Activated T-helper 1 cell treated with anti-CD3 and anti-CD28 coated beads, Interleukin-12 subunit alpha, Interleukin-12 subunit beta, Interleukin-2, Interleukin-4 antibody, amounts not matched to agents 30 ng/mL and 10 ng/mL and 1 ng/mL, durations not matched to agents 14 hours and 24 hours and 36 hours (primary cell): ENCODE data around the gene LPIN2. TPM values are rescaled to one million over a fixed set of nuclear protein-coding genes. Genes with fewer than 3 reads are reported as not detected.
A peak's percentile ranks its signal among the peaks of the same experiment; 100 is the strongest.

Experiments used
- DNase-seq: peaks from one replicate; pipeline ENCODE4 v3.0.0; 2021; ENCODE audit warnings: low spot score
- H3K27ac Mint-ChIP-seq: one replicate; pipeline ENCODE4 v1.8.0; 2021; ENCODE audit warnings: mild to moderate bottlenecking, mixed read lengths
- H3K27me3 Mint-ChIP-seq: one replicate; pipeline ENCODE4 v1.8.0; 2022; ENCODE audit warnings: mild to moderate bottlenecking, moderate library complexity, mixed read lengths; ENCODE audit not compliant: insufficient read depth
- H3K36me3 Mint-ChIP-seq: one replicate; pipeline ENCODE4 v1.8.0; 2021; ENCODE audit warnings: low read depth, mixed read lengths
- H3K4me1 Mint-ChIP-seq: one replicate; pipeline ENCODE4 v1.8.0; 2021; ENCODE audit warnings: low read depth, mixed read lengths
- H3K4me3 Mint-ChIP-seq: one replicate; pipeline ENCODE4 v1.8.0; 2021; ENCODE audit warnings: mild to moderate bottlenecking, moderate library complexity, mixed read lengths
- H3K9me3 Mint-ChIP-seq: one replicate; pipeline ENCODE4 v1.8.0; 2021; ENCODE audit warnings: mixed read lengths
- intact Hi-C: fragments of 100-400 bp; cut with micrococcal nuclease; formaldehyde crosslinking; loops from one replicate; pipeline ENCODE4 v1.15.1; 2024
- total RNA-seq: library from RNA; stranded (reverse); gene quantifications from 2 replicates; pipeline ENCODE4 v1.2.3, GENCODE V29; 2022

LPIN2 gene
- total RNA-seq: 86.6 and 91.8 TPM in 2 replicates

DNA sequence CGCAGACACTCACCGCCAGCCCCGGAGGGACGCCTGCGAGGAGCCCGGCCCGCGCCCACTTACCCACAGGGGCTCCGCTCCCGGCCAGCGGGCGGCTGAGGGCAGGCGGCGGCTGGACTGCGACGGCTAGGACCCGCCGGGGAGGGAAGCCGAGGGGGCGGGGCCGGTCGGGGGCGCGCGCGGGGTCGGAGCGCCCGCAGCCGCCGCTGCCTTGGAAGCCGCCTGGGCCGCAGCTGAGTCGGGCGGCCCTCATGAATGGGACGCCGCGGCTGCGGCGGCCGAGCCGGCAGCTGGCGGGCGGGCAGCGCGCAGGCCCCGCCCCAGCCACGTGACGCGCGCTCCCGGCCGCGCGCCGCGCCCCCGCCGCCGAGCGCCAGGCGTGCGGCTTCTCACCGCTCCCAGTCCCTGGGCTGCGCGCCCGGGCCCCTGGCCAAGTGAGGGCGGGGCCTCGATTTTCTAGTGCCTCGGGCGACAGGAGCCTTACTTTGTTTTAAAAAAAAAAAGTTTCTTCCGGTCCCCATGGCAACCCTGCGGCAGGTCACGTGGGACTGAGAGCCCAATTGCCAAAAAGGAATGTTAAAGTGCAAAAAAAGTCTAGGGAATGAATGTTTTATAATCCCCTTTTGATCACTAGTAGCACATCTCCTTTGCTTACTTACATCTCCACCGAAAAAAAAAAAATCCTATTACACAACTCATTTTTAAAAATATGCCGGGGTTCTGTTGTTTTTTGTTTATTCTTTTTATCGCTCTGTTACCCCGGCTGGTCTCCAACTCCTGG lies at the start of gene LPIN2:
Gene LPIN2, minus strand, starts transcription at position 121 of the 781 bp plus-strand sequence. CDS start 52,304 bp downstream, outside the sequence.
- Mint-ChIP-seq H3K27me3 (no peaks in the 10 kb centered on the region), H3K36me3 (peaks cover 33% of the 10 kb centered on the region), H3K9me3 (no peaks in the 10 kb centered on the region), H3K27ac (peak within 1 kb of the TSS; percentile 90), H3K4me1 (peaks cover 65% of the 10 kb centered on the region), H3K4me3 (peak within 1 kb of the TSS; percentile 92)
- DNase-seq: peak; percentile 95
- intact Hi-C loops: loop anchor here (1.0 kb wide), 7 partner anchors 19 to 234 kb away; partner anchors contain the start of gene MYL12A

DNA sequence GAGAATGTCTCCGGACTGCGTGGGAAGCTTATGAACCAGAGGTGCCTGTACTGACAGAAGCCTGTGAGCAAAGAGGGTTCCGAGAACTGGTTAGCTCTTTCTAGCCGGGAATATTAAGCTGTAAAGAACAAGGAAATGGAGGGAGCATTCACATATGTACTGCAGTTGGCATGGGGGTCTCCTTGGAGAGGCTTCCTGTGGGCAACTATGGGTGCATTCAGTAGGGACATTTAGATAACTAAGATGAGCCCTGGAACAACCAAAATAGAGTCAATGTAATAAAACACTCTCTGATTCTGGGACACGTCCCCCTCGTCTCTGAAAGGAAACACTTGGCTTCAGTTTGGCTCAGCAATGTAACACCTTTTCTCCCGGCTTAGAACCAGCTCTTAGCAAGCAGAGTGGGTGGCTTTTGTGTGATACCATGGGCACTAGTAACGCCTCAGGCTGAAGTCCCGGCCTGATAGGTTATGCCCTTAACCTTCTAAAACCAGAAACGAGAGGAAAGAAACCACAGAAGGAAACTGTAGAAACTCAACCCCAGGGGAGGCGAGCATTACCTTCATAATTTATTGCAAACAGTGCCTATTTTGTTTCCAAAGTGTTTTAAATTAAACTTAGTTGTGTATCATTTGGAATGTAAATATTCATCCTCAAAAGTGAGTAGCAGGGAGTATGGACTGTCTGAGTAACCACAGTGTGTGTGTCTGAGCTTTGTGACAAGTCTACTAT lies 48.8 kb upstream of the LPIN2 start:
- peaks cover 3% of the 10 kb centered on the region for H3K36me3 Mint-ChIP-seq
- intact Hi-C loops: loop anchor here (1.0 to 5.0 kb wide), 13 partner anchors 8 to 543 kb away; partner anchors contain the start of genes LPIN2, MYL12A and SMCHD1
- H3K9me3 Mint-ChIP-seq: peaks cover 6% of the 10 kb centered on the region
- peaks cover 65% of the 10 kb centered on the region for H3K4me1 Mint-ChIP-seq
- H3K4me3 Mint-ChIP-seq: peak overlapping the region; percentile 72
- no peaks in the 10 kb centered on the region for H3K27me3 Mint-ChIP-seq
- peak overlapping the region; percentile 99 for H3K27ac Mint-ChIP-seq
- DNase-seq: peak; percentile 52

DNA sequence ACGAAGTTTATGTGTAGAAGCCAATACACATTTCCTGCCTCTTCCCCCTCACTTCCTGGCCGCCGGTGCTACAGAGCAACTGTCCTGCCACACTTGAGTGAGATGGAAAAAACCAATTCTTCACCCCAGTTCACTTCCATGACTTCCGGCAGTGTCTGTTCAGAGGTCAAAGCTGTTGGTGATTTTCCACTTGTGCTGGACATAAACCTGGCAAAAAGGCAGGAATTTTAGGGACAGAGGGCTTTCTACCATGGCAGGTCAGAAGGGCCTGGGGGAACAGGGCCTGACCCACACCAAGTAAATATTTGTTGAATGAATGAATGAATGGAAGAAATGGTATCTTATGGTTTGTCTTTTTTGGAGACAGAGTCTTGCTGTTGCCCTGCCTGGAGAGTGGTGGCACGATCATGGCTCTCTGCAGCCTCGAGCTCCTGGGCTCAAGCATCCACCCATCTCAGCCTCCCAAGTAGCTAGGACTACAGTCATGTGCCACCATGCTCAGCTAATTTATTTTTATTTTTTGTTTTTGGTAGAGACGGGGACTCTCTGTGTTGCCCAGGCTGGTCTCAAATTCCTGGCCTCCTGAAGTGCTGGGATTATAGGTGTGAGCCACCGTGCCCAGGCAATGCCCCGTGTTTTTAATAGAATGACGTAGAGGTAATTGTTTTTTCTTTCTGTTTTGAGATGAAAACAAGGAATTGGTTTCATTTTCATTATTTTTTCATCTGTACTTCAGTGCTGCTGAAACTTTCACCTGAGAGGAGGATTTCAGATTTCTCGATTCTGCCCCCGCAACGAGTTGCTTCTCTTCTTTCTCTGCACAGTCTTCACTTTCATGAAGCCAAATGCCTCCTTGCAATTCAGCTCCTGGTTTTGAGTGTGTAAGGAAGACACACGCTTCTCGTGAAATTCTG lies 48.0 kb upstream of the LPIN2 start:
- intact Hi-C loops: loop anchor here (1.0 to 5.0 kb wide), 13 partner anchors 8 to 543 kb away; partner anchors contain the start of genes LPIN2, MYL12A and SMCHD1
- peaks cover 6% of the 10 kb centered on the region for H3K9me3 Mint-ChIP-seq
- H3K36me3 Mint-ChIP-seq: peaks cover 3% of the 10 kb centered on the region
- H3K27me3 Mint-ChIP-seq: no peaks in the 10 kb centered on the region
- H3K27ac Mint-ChIP-seq: peak overlapping the region; percentile 99
- DNase-seq: peak; percentile 48
- peaks cover 66% of the 10 kb centered on the region for H3K4me1 Mint-ChIP-seq
- peak overlapping the region; percentile 72 for H3K4me3 Mint-ChIP-seq

- DNase-seq: peak; percentile 32
- Mint-ChIP-seq H3K36me3 (peaks cover 5% of the 10 kb centered on the region), H3K4me3 (no peak overlapping the region), H3K9me3 (peaks cover 8% of the 10 kb centered on the region), H3K4me1 (peaks cover 66% of the 10 kb centered on the region), H3K27ac (peak overlapping the region; percentile 96), H3K27me3 (no peaks in the 10 kb centered on the region)
- intact Hi-C loops: no loop called here
These were observed 46.3 kb upstream of the LPIN2 start for GRCh38 chr18:3059272-3059671.

GRCh38 chr18:3058328-3059191 lies 45.6 kb upstream of the LPIN2 start:
- Mint-ChIP-seq H3K36me3 (peaks cover 8% of the 10 kb centered on the region), H3K27ac (peak overlapping the region; percentile 96), H3K4me1 (peaks cover 66% of the 10 kb centered on the region), H3K4me3 (peak overlapping the region; percentile 34), H3K9me3 (peaks cover 13% of the 10 kb centered on the region), H3K27me3 (no peaks in the 10 kb centered on the region)
- intact Hi-C loops: no loop called here
- DNase-seq: peak; percentile 26

- no peaks in the 10 kb centered on the region for H3K27me3 Mint-ChIP-seq
- peaks cover 19% of the 10 kb centered on the region for H3K9me3 Mint-ChIP-seq
- DNase-seq: no peak
- peak overlapping the region; percentile 96 for H3K27ac Mint-ChIP-seq
- H3K4me3 Mint-ChIP-seq: no peak overlapping the region
- intact Hi-C loops: no loop called here
- peaks cover 14% of the 10 kb centered on the region for H3K36me3 Mint-ChIP-seq
- peaks cover 63% of the 10 kb centered on the region for H3K4me1 Mint-ChIP-seq
These were observed 44.6 kb upstream of the LPIN2 start for GRCh38 chr18:3057526-3057925.

- Mint-ChIP-seq H3K36me3 (peaks cover 18% of the 10 kb centered on the region), H3K9me3 (peaks cover 21% of the 10 kb centered on the region), H3K4me1 (peaks cover 64% of the 10 kb centered on the region), H3K27ac (peak overlapping the region; percentile 96), H3K4me3 (no peak overlapping the region), H3K27me3 (no peaks in the 10 kb centered on the region)
- intact Hi-C loops: no loop called here
- no peak for DNase-seq
These were observed 43.4 kb upstream of the LPIN2 start for GRCh38 chr18:3056311-3056710.

DNA sequence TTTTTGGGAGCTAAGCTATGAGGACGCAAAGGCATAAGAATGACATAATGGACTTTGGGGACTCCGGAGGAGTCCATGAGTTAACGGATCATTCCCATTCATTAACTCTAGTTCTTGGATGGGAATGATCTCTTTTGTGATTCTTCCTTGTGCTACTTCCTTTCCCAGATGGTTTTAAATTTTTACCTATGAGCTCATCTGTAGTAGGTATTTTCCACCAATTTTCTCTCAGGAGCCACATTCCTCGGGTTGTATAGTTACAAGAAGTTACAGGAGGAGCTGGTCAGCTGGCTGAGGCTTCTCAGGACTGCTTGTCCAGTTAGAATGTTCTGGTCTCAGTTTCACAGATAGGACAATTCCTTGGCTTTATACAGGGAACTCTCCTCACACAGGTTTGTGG lies 42.9 kb upstream of the LPIN2 start:
- intact Hi-C loops: no loop called here
- peaks cover 19% of the 10 kb centered on the region for H3K9me3 Mint-ChIP-seq
- no peak overlapping the region for H3K27ac Mint-ChIP-seq
- H3K4me3 Mint-ChIP-seq: no peak overlapping the region
- peaks cover 18% of the 10 kb centered on the region for H3K36me3 Mint-ChIP-seq
- H3K27me3 Mint-ChIP-seq: no peaks in the 10 kb centered on the region
- DNase-seq: no peak
- peaks cover 62% of the 10 kb centered on the region for H3K4me1 Mint-ChIP-seq

DNA sequence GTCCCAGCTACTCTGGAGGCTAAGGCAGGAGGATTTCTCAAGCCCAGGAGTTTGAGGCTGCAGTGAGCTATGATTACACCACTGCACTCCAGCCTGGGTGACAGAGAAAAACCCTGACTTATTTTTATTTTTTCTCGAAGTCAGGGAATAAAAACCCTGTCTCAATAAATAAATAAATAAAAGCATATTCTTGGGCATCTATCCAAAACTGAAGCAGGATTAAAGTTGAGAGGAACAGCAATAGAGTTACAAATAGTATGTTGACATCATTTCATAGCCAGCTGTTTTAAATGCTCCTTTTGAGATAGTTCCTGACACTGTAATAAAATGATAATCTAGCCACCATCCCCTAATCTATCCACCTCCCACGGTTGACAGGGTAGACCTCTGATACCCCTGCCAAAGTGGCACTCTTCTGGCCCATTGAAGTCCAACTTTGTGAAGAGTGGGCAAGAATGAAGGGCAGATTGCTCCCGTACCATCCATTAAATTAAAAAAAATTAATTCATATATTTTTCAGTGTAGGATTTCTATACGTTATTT lies 42.3 kb upstream of the LPIN2 start:
- H3K4me1 Mint-ChIP-seq: peaks cover 56% of the 10 kb centered on the region

GRCh38 chr18:3054780-3055179 lies 41.8 kb upstream of the LPIN2 start:
- intact Hi-C loops: no loop called here
- no peaks in the 10 kb centered on the region for H3K27me3 Mint-ChIP-seq
- H3K4me3 Mint-ChIP-seq: no peak overlapping the region

More for the DNA sequence above, 42.3 kb upstream of the LPIN2 start:
- Mint-ChIP-seq H3K9me3 (peaks cover 19% of the 10 kb centered on the region), H3K4me3 (no peak overlapping the region), H3K36me3 (peaks cover 18% of the 10 kb centered on the region), H3K27me3 (no peaks in the 10 kb centered on the region), H3K27ac (no peak overlapping the region)
- intact Hi-C loops: no loop called here
- no peak for DNase-seq

GRCh38 chr18:3054214-3054613 lies 41.3 kb upstream of the LPIN2 start:
- no peak for DNase-seq
- Mint-ChIP-seq H3K27me3 (no peaks in the 10 kb centered on the region), H3K36me3 (peaks cover 18% of the 10 kb centered on the region), H3K9me3 (peaks cover 19% of the 10 kb centered on the region), H3K27ac (no peak overlapping the region), H3K4me3 (no peak overlapping the region), H3K4me1 (peaks cover 49% of the 10 kb centered on the region)
- intact Hi-C loops: no loop called here

More at GRCh38 chr18:3054780-3055179, 41.8 kb upstream of the LPIN2 start:
- H3K9me3 Mint-ChIP-seq: peaks cover 19% of the 10 kb centered on the region
- H3K27ac Mint-ChIP-seq: no peak overlapping the region
- H3K4me1 Mint-ChIP-seq: peaks cover 53% of the 10 kb centered on the region
- DNase-seq: no peak
- H3K36me3 Mint-ChIP-seq: peaks cover 18% of the 10 kb centered on the region
